ENCODE results near the gene GRAMD1C. TPM values are rescaled to one million over a fixed set of nuclear protein-coding genes. Genes with fewer than 3 reads are reported as not detected.

The GRAMD1C gene
- total RNA-seq, 1 experiment from 2014 or later, result 3.9 TPM

- H3K4me3 ChIP-seq (ENCODE audit: low read depth, low read length), result no peak overlapping the region
- TF ChIP-seq CTCF (IDR thresholded peaks at IDR 0.05; ENCODE audit: insufficient read depth in 1 of 2, low read depth in 1 of 2, low read length in 1 of 2, severe bottlenecking in 1 of 2, unreplicated experiment in 1 of 2), result no peak
- H3K4me1 ChIP-seq, result 0 out of 2 replicates have a peak, but pooled peaks cover 7% of the 10 kb centered on the region
- Mint-ChIP-seq H3K9me3 (ENCODE audit: unreplicated experiment) (no peaks in the 10 kb centered on the region), H3K4me1 (ENCODE audit: low read depth, unreplicated experiment) (peaks cover 7% of the 10 kb centered on the region), H3K36me3 (ENCODE audit: insufficient read depth, unreplicated experiment) (no peaks in the 10 kb centered on the region), H3K4me3 (ENCODE audit: unreplicated experiment) (peak overlapping the region; percentile 71), H3K27ac (ENCODE audit: unreplicated experiment) (no peak overlapping the region), H3K27me3 (ENCODE audit: insufficient read depth, unreplicated experiment) (no peaks in the 10 kb centered on the region)
- no peaks in the 10 kb centered on the region for H3K36me3 ChIP-seq (ENCODE audit: control insufficient read depth, insufficient read depth, low read length)
- ChIA-PET CTCF (interaction anchor here (1.5 to 1.6 kb wide), 2 partner anchors 73 to 103 kb away, joined by 5 to 9 read pairs; no protein-coding TSS in a partner anchor), POLR2A (no interaction called here)
- no TSS peak for BruUV-seq (replicated peaks)
- no peak for DNase-seq
- H3K9me3 ChIP-seq, result no peaks in the 10 kb centered on the region
- intact Hi-C loops (cut with micrococcal nuclease; ENCODE audit: unreplicated experiment), result loop anchor here (2.0 kb wide), 1 partner anchor 51 kb away; no protein-coding TSS in a partner anchor
- H3K27me3 ChIP-seq (replicated peaks; ENCODE audit: control insufficient read depth, insufficient read depth, low read length), result no peaks in the 10 kb centered on the region
These were observed 963 bp downstream of the GRAMD1C start for GRCh38 chr3:113839551-113839950.

GRCh38 chr3:113844622-113845222, 6.1 kb downstream of the GRAMD1C start:
- Mint-ChIP-seq H3K4me3 (ENCODE audit: unreplicated experiment) (no peak overlapping the region), H3K36me3 (ENCODE audit: insufficient read depth, unreplicated experiment) (no peaks in the 10 kb centered on the region), H3K27me3 (ENCODE audit: insufficient read depth, unreplicated experiment) (no peaks in the 10 kb centered on the region), H3K27ac (ENCODE audit: unreplicated experiment) (no peak overlapping the region), H3K4me1 (ENCODE audit: low read depth, unreplicated experiment) (peaks cover 7% of the 10 kb centered on the region), H3K9me3 (ENCODE audit: unreplicated experiment) (no peaks in the 10 kb centered on the region)
- peak; percentile 57 to 58 for TF ChIP-seq CTCF (IDR thresholded peaks at IDR 0.05; ENCODE audit: insufficient read depth in 1 of 2, low read depth in 1 of 2, low read length in 1 of 2, severe bottlenecking in 1 of 2, unreplicated experiment in 1 of 2)
- POLR2A ChIA-PET, result interaction anchor here (0.6 kb wide), 1 partner anchor 51 kb away, joined by 3 read pairs; no protein-coding TSS in a partner anchor
- Histone ChIP-seq H3K36me3 (ENCODE audit: control insufficient read depth, insufficient read depth, low read length) (no peaks in the 10 kb centered on the region), H3K27me3 (replicated peaks; ENCODE audit: control insufficient read depth, insufficient read depth, low read length) (no peaks in the 10 kb centered on the region), H3K4me1 (peaks cover 8% of the 10 kb centered on the region), H3K4me3 (ENCODE audit: low read depth, low read length) (no peak overlapping the region), H3K9me3 (no peaks in the 10 kb centered on the region)
- intact Hi-C loops (cut with micrococcal nuclease; ENCODE audit: unreplicated experiment), result loop anchor here (1.0 kb wide), 2 partner anchors 46 to 69 kb away; no protein-coding TSS in a partner anchor
- no TSS peak for BruUV-seq (replicated peaks)
- peak in 1 of 2 experiments; percentile 21 for DNase-seq
- CTCF ChIA-PET, result interaction anchor here (1.0 to 2.6 kb wide), 5 partner anchors 19 to 69 kb away, joined by 3 to 24 read pairs (median 7); no protein-coding TSS in a partner anchor

DNA sequence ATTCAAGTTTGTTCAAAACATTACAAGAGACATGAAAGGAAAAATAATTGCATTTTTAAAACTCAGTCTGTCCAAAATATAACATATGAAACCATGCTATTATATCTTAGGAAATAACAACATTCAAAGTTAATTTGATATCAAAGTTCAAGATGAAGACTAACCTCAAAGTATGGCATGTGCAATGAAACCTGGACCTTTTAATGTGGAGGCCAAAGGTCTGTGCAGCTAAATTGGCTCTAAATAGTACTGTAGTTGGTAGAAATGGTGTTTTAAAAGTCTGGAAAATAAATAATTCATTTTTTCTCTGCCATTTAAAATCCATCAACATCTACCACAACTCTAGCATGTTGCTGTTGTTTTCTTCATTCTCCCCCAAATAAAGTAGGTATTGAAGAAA, 8.7 kb downstream of the GRAMD1C start:
- intact Hi-C loops (cut with micrococcal nuclease; ENCODE audit: unreplicated experiment), result no loop called here
- no peak overlapping the region for H3K27ac Mint-ChIP-seq (ENCODE audit: unreplicated experiment)

More for the DNA sequence above, 8.7 kb downstream of the GRAMD1C start:
- no TSS peak for BruUV-seq (replicated peaks)
- CTCF ChIA-PET, result interaction anchor here (1.6 kb wide), 1 partner anchor 66 kb away, joined by 4 read pairs; no protein-coding TSS in a partner anchor
- H3K4me3 Mint-ChIP-seq (ENCODE audit: unreplicated experiment), result no peak overlapping the region
- no peaks in the 10 kb centered on the region for H3K27me3 ChIP-seq (replicated peaks; ENCODE audit: control insufficient read depth, insufficient read depth, low read length)
- no peak overlapping the region for H3K4me3 ChIP-seq (ENCODE audit: low read depth, low read length)
- H3K9me3 Mint-ChIP-seq (ENCODE audit: unreplicated experiment), result no peaks in the 10 kb centered on the region
- POLR2A ChIA-PET, result no interaction called here
- no peaks in the 10 kb centered on the region for H3K9me3 ChIP-seq
- TF ChIP-seq CTCF (IDR thresholded peaks at IDR 0.05; ENCODE audit: insufficient read depth in 1 of 2, low read depth in 1 of 2, low read length in 1 of 2, severe bottlenecking in 1 of 2, unreplicated experiment in 1 of 2), result no peak
- H3K36me3 ChIP-seq (ENCODE audit: control insufficient read depth, insufficient read depth, low read length), result no peaks in the 10 kb centered on the region
- H3K4me1 Mint-ChIP-seq (ENCODE audit: low read depth, unreplicated experiment), result peaks cover 7% of the 10 kb centered on the region
- H3K4me1 ChIP-seq, result peaks cover 8% of the 10 kb centered on the region
- no peak for DNase-seq
- H3K36me3 Mint-ChIP-seq (ENCODE audit: insufficient read depth, unreplicated experiment), result no peaks in the 10 kb centered on the region
- H3K27me3 Mint-ChIP-seq (ENCODE audit: insufficient read depth, unreplicated experiment), result no peaks in the 10 kb centered on the region

All from Caco-2 (cell line).